GM21367 (cell line): ENCODE measurements around the gene MAPKAPK3.
"Not testable (repeated sequence)": the region's sequence is repeated elsewhere in the genome, so short reads cannot be mapped to it uniquely, and the experiment has no call there.

Source experiments
- ATAC-seq: cut with Tn5 transposase; IDR thresholded peaks from one replicate; pipeline ENCODE4 v1.9.1; 2021; ENCODE audit not compliant: unreplicated experiment

The MAPKAPK3 gene

GRCh38 chr3:50687916-50688315 is 71.0 kb downstream of the MAPKAPK3 start:
- ATAC-seq: no peak

DNA sequence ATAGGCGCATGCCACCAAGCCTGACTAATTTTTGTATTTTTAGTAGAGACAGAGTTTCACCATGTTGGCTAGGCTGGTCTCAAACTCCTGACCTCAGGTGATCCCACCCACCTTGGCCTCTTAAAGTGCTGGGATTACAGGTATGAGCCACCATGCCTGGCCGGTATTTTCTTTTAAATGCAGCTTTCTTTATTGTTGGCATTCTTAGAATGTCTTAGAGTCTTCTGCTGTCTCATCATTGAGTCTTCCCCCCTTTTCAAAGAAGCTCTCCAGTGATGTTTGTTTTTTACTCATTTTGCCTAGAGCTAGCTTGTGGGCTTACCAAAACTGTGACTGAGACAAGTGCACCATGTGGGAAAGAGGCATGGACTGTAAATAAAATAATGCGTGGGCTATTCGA is 71.7 kb downstream of the MAPKAPK3 start:
- ATAC-seq: not testable (repeated sequence)

GRCh38 chr3:50689558-50689957 is 72.6 kb downstream of the MAPKAPK3 start:
- no peak for ATAC-seq

DNA sequence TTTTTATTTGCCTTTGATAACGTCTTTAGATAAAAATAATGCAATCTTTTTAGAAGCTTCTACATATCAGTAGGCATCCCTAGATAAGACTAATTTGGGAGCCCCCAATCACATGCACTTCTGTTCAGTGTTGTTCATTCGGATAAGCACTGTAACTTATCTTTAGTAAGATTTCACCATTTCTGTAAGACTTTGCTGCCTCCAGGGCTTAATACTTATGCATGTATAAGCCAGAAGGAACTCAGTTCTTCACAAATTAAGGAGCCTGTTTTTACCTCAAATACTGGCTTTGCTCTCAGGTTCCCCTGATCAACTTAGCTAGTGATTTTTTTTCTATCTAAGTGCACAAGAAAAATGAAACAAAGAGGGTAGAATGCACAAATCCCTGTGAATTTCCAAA is 78.1 kb downstream of the MAPKAPK3 start:
- no peak for ATAC-seq

- ATAC-seq: no peak
These were observed 79.3 kb downstream of the MAPKAPK3 start for GRCh38 chr3:50696276-50696675.

DNA sequence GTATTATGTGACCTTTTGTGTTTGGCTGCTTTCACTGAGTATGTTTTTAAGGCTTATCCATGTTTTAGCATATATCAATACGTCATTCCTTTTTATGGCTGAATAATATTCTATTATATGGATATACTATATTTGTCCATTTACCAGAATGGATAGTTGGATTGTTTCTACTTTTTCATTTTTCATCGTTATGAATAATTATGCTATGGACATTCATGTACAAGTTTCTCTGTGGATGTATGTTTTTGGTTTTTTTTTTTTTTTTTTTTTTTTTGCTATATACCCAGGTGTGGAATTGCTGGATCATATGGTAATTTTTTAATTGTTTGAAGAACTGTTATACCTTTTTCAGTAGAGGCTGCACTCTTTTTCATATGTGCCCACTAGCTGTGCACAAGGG is 81.3 kb downstream of the MAPKAPK3 start:
- no peak for ATAC-seq
